RWPE1 (cell line): Measurements from ENCODE around the gene EXO5.

Source experiments
- CTCF ChIA-PET: fragments of 350-600 bp; sonication (Branson Sonifier 250); formaldehyde crosslinking; extraction: SDS; loops from one replicate; lab custom pipeline; 2021; lab: Yijun Ruan, JAX
- POLR2A ChIA-PET: fragments of 400-600 bp; formaldehyde crosslinking; extraction: SDS; loops from one replicate; lab custom pipeline; 2020; ENCODE audit warnings: antibody characterized with exemption; ENCODE audit not compliant: low non-redundant PET; lab: Yijun Ruan, JAX
- DNase-seq: peaks from one replicate; pipeline ENCODE4 v3.0.0; 2012; ENCODE audit warnings: low spot score
- H3K27ac ChIP-seq: fragments of 450-650 bp; 2 replicates; pipeline ENCODE4 v1.5.1; 2017
- TF ChIP-seq, protein P1 (sequence below): fragments of 450-650 bp; conservative IDR thresholded peaks from 2 replicates; pipeline ENCODE4 v1.5.1; 2017; ENCODE audit warnings: low read depth, mild to moderate bottlenecking

Gene EXO5, protein sequence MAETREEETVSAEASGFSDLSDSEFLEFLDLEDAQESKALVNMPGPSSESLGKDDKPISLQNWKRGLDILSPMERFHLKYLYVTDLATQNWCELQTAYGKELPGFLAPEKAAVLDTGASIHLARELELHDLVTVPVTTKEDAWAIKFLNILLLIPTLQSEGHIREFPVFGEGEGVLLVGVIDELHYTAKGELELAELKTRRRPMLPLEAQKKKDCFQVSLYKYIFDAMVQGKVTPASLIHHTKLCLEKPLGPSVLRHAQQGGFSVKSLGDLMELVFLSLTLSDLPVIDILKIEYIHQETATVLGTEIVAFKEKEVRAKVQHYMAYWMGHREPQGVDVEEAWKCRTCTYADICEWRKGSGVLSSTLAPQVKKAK

DNA sequence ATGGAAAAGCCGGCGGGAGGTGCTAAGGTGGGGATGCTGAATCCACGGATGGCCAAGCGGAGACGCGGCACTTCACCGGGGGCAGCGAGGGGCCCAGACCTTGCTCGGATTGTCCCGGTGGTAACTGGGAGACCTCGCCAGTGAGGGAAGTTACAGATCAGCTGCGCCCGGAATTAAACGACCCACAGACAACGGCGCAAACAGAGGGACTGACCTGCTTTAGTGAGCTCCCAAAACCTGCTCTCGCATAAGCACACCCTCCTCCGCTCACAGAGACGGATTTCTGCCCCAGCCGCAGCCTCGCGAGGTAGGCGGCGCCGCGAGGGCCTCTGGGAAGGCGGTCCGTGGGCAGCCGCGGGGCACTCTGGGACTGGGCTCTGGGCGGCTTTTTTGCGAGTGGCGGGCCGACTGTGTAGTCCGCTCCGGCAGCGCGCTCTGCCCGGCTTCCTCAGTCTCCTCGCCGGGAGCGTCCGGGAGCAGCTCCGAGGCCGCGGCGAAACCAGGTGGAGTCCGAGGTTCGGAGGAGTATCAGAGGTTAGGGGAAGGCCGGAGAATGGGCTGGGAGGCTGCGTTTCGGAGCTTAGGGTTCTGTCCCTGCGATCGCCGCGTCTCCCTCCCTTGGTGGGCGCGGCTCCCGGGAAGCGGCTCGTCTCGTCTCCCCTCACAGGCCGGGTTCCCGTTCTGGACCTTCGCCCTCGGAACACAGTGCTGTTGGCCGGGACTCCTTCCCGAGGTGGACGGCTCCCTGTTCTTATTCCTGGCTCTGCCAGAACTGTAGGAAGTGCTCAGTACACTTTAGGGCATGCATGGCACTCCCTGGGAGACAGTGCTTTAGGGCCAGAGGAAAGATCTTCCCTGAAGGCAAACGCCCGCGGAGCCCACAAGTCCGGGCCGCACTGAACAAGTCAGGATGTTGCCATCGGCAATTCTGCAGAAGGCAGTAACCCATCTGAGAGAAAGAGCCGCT, at the start of gene EXO5:
Gene EXO5 (plus strand): TSS at position 393 of the 967 bp plus-strand sequence. CDS start 5,778 bp downstream, outside the sequence.
- peak within 1 kb of the TSS; percentile 78 for H3K27ac ChIP-seq
- CTCF ChIA-PET = interaction anchor here (0.6 kb wide), 1 partner anchor 817 kb away, joined by 3 read pairs; no protein-coding TSS in a partner anchor
- TF ChIP-seq, protein P1, sequence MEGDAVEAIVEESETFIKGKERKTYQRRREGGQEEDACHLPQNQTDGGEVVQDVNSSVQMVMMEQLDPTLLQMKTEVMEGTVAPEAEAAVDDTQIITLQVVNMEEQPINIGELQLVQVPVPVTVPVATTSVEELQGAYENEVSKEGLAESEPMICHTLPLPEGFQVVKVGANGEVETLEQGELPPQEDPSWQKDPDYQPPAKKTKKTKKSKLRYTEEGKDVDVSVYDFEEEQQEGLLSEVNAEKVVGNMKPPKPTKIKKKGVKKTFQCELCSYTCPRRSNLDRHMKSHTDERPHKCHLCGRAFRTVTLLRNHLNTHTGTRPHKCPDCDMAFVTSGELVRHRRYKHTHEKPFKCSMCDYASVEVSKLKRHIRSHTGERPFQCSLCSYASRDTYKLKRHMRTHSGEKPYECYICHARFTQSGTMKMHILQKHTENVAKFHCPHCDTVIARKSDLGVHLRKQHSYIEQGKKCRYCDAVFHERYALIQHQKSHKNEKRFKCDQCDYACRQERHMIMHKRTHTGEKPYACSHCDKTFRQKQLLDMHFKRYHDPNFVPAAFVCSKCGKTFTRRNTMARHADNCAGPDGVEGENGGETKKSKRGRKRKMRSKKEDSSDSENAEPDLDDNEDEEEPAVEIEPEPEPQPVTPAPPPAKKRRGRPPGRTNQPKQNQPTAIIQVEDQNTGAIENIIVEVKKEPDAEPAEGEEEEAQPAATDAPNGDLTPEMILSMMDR = no peak
- POLR2A ChIA-PET = interaction anchor here (0.6 to 0.8 kb wide), 2 partner anchors 55 to 240 kb away, joined by 3 to 5 read pairs; no protein-coding TSS in a partner anchor
- DNase-seq = peak; percentile 58

DNA sequence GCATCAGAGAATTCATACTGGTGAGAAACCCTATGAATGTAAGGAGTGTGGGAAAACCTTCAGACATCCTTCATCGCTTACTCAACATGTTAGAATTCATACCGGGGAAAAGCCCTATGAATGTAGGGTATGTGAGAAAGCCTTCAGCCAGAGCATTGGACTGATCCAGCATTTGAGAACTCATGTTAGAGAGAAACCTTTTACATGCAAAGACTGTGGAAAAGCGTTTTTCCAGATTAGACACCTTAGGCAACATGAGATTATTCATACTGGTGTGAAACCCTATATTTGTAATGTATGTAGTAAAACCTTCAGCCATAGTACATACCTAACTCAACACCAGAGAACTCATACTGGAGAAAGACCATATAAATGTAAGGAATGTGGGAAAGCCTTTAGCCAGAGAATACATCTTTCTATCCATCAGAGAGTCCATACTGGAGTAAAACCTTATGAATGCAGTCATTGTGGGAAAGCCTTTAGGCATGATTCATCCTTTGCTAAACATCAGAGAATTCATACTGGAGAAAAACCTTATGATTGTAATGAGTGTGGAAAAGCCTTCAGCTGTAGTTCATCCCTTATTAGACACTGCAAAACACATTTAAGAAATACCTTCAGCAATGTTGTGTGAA, 45.5 kb upstream of the EXO5 start:
- TF ChIP-seq, protein P1 = no peak
- no peak for DNase-seq
- no peak overlapping the region for H3K27ac ChIP-seq
- CTCF ChIA-PET = no interaction called here
- POLR2A ChIA-PET = no interaction called here

DNA sequence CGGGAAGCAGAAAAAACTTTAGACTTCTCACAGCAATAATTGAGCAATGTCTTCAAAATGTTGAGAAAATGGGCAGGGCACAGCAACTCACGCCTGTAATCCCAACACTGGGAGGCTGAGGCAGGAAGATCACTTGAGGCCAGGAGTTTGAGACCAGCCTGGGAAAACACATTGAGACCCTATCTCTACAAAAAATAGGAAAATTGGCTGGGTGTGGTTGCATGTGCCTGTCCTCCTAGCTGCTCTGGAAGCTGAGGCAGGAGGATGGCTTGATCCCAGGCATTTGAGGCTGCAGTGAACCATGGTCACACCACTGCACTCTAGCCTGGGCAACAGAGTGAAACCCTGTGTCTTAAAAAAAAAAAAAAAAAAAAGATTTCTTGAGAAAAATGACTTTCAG, 39.2 kb upstream of the EXO5 start:
- POLR2A ChIA-PET = no interaction called here
- H3K27ac ChIP-seq = no peak overlapping the region
- CTCF ChIA-PET = interaction anchor here (0.6 kb wide), 1 partner anchor 298 kb away, joined by 3 read pairs; no protein-coding TSS in a partner anchor
- TF ChIP-seq, protein P1 = no peak
- DNase-seq = no peak

DNA sequence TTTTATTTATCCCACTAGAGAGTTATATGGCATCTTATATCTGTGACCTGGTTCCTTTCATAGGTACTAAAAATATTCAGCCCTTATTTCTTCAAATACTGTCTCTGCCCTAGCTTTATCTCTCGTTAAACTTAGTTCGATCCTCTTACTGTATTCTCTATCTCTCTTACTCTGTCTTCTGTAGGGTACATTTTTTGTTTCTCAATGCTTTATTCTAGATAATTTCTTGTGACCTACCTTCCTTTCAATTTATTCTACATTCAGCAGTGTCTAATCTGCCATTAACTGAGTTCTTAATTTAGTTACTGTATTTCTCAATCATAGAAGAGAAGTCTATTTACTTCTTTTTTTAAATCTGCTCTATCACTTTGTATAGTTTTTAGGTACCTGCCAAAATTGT, 33.3 kb upstream of the EXO5 start:
- POLR2A ChIA-PET = no interaction called here
- DNase-seq = no peak
- H3K27ac ChIP-seq = no peak overlapping the region
- CTCF ChIA-PET = no interaction called here
- TF ChIP-seq, protein P1 = no peak

DNA sequence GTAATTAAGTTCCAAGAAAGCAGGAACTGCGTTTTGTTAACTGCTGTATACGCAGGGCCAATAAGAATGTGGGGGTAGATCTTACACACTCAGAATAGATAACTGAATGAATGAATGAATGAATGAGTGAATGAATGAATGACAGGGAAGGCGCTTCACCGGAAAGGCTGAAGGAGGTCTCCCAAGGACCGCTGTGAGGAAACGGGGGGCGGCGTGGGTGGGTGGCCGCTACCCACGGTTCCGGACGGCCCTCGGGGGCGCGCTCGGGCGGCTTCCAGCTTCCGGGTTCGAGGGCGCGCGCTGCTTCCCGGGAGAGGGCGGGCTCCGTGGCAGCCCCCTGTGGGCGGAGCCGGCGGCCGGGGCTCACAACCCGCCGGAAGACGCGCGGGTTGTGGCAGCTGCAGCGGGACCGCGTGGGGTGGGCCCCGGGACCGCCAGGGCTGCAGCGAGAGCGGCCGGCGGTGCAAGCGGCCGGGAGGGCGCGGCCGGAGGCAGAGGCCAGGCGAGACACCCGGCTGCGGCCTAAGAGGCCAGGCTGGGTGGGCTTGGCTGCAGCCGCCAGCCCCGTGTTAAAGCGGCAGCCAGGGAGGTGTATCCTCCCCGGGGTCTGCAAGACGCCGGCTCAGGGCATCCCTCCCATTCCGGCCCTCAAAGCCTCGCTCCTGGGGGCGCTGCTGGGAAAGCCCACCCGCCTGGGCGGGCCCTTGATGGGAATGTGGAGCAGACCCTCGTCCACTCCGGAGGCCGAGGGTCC, 31.5 kb upstream of the EXO5 start, which contains the start of gene ZFP69:
Gene ZFP69 (plus strand): TSS at position 367 of the 754 bp plus-strand sequence. CDS start 2,072 bp downstream, outside the sequence.
- TF ChIP-seq, protein P1 = no peak
- ChIA-PET CTCF (no interaction called here), POLR2A (no interaction called here)
- H3K27ac ChIP-seq = peak within 1 kb of the TSS; percentile 64
- peak; percentile 58 for DNase-seq
